PC-9 (cell line): ENCODE measurements around the gene SMAD5. TPM values are rescaled to one million over a fixed set of nuclear protein-coding genes. Genes with fewer than 3 reads are reported as not detected.

ENCODE experiments used
- BruUV-seq: library from RNA; stranded (reverse); fragments of 400-500 nt; replicated peaks from 2 replicates; lab custom pipeline; 2021; lab: Mats Ljungman, UMichigan
- CTCF ChIA-PET: fragments of 300-600 bp; sonication (Branson Sonifier 250); formaldehyde crosslinking; loops from one replicate; lab custom pipeline; 2022; ENCODE audit warnings: antibody characterized with exemption; lab: Charles Lee
- POLR2A ChIA-PET: fragments of 300-600 bp; sonication (Branson Sonifier 250); formaldehyde crosslinking; loops from one replicate; lab custom pipeline; 2022; ENCODE audit warnings: antibody characterized with exemption; ENCODE audit not compliant: unreplicated experiment; lab: Charles Lee
- DNase-seq, 2 experiments: peaks; one replicate each; pipeline versions ENCODE4 v3.0.0 to v3.0.0-alpha.2; 2015 to 2022; ENCODE audit warnings: mixed read lengths in 1 of 2
- H2AFZ ChIP-seq: fragments of 200-600 bp; sonication (generic); 2 replicates; pipeline ENCODE4 v1.8.1; 2017; ENCODE audit warnings: antibody characterized with exemption
- H3F3A ChIP-seq: fragments of 200-600 bp; sonication (generic); 2 replicates; pipeline ENCODE4 v1.8.1; 2017; ENCODE audit warnings: antibody characterized with exemption, mild to moderate bottlenecking, low read depth; ENCODE audit not compliant: insufficient read depth
- H3K27ac ChIP-seq: fragments of 200-600 bp; sonication (generic); 2 replicates; pipeline ENCODE4 v1.6.1; 2016; ENCODE audit warnings: mixed run types
- H3K27me3 ChIP-seq: fragments of 200-600 bp; sonication (generic); 2 replicates; pipeline ENCODE4 v1.6.1; 2016; ENCODE audit warnings: low read depth, mixed run types; ENCODE audit not compliant: insufficient read depth
- H3K36me3 ChIP-seq: fragments of 200-600 bp; sonication (generic); 2 replicates; pipeline ENCODE4 v1.6.1; 2016; ENCODE audit warnings: low read depth, mixed run types
- H3K4me1 ChIP-seq: fragments of 200-600 bp; sonication (generic); replicated peaks from 2 replicates; pipeline ENCODE4 v1.6.1; 2016; ENCODE audit warnings: mixed run types; ENCODE audit not compliant: insufficient read depth
- H3K4me2 ChIP-seq: fragments of 200-600 bp; sonication (generic); 2 replicates; pipeline ENCODE4 v1.6.1; 2017; ENCODE audit warnings: mixed run types
- H3K4me3 ChIP-seq: fragments of 200-600 bp; sonication (generic); 2 replicates; pipeline ENCODE4 v1.6.1; 2016; ENCODE audit warnings: mixed run types
- H3K79me2 ChIP-seq: fragments of 200-600 bp; sonication (generic); 2 replicates; pipeline ENCODE4 v1.6.1; 2017; ENCODE audit warnings: low read depth, mixed run types
- H3K9me2 ChIP-seq: fragments of 200-600 bp; sonication (generic); 2 replicates; pipeline ENCODE4 v1.8.1; 2017; ENCODE audit warnings: mild to moderate bottlenecking; ENCODE audit not compliant: insufficient read depth
- H3K9me3 ChIP-seq: fragments of 200-600 bp; sonication (generic); 2 replicates; pipeline ENCODE4 v1.8.1; 2016; ENCODE audit warnings: low read depth; ENCODE audit not compliant: insufficient read depth
- H4K20me1 ChIP-seq: fragments of 200-600 bp; sonication (generic); 2 replicates; pipeline ENCODE4 v1.8.1; 2017; ENCODE audit not compliant: insufficient read depth
- CTCF ChIP-seq: fragments of 200-600 bp; sonication (generic); conservative IDR thresholded peaks from 2 replicates; pipeline ENCODE4 v1.6.1; 2017; ENCODE audit warnings: mixed run types, antibody characterized with exemption, mild to moderate bottlenecking, moderate library complexity
- EZH2 ChIP-seq: fragments of 200-600 bp; sonication (generic); IDR thresholded peaks from 2 replicates; pipeline ENCODE4 v1.8.0; 2017; ENCODE audit warnings: antibody characterized with exemption, low read depth
- intact Hi-C: fragments of 100-400 bp; cut with micrococcal nuclease; formaldehyde crosslinking; loops from one replicate; pipeline ENCODE4 v1.10.0; 2022; ENCODE audit not compliant: unreplicated experiment
- total RNA-seq: library from RNA; stranded (reverse); gene quantifications from 2 replicates; pipeline ENCODE4 v1.2.3, GENCODE V29; 2021

The SMAD5 gene
- total RNA-seq, 1 experiment from 2014 or later, result 50.6 TPM

- H3K27me3 ChIP-seq, result no peaks in the 10 kb centered on the region
- peaks cover 27% of the 10 kb centered on the region for H4K20me1 ChIP-seq
- H3K4me2 ChIP-seq, result no peak overlapping the region
- H3K9me3 ChIP-seq, result no peaks in the 10 kb centered on the region
- POLR2A ChIA-PET, result no interaction called here
- no peak for TF ChIP-seq CTCF
- no peaks in the 10 kb centered on the region for H3F3A ChIP-seq
- BruUV-seq, result no TSS peak
- H3K36me3 ChIP-seq, result 0 out of 2 replicates have a peak, but pooled peaks cover under 1% of the 10 kb centered on the region
- intact Hi-C loops, result no loop called here
- H3K79me2 ChIP-seq, result peaks cover 99% of the 10 kb centered on the region
- no peak for DNase-seq
- 0 out of 2 replicates have a peak, but pooled peaks cover 1% of the 10 kb centered on the region for H3K4me1 ChIP-seq
- CTCF ChIA-PET, result no interaction called here
- H2AFZ ChIP-seq, result no peak overlapping the region
- no peak overlapping the region for H3K4me3 ChIP-seq
- no peak overlapping the region for H3K27ac ChIP-seq
- no peaks in the 10 kb centered on the region for H3K9me2 ChIP-seq
Observed at GRCh38 chr5:136143312-136143711, 10.7 kb downstream of the SMAD5 start.

GRCh38 chr5:136143763-136144162 is 11.1 kb downstream of the SMAD5 start:
- peaks cover 6% of the 10 kb centered on the region for H3K4me1 ChIP-seq
- H3K79me2 ChIP-seq, result peaks cover 99% of the 10 kb centered on the region
- BruUV-seq, result no TSS peak
- DNase-seq, result no peak
- no peaks in the 10 kb centered on the region for H3K27me3 ChIP-seq
- ChIA-PET POLR2A (no interaction called here), CTCF (no interaction called here)
- intact Hi-C loops, result no loop called here
- H3K27ac ChIP-seq, result no peak overlapping the region
- H3K36me3 ChIP-seq, result 0 out of 2 replicates have a peak, but pooled peaks cover 4% of the 10 kb centered on the region
- peaks cover 4% of the 10 kb centered on the region; the same call in 1 of the 2 replicates for H3F3A ChIP-seq
- no peak for TF ChIP-seq EZH2
- no peak for TF ChIP-seq CTCF
- no peak overlapping the region for H3K4me2 ChIP-seq
- H3K4me3 ChIP-seq, result no peak overlapping the region
- no peaks in the 10 kb centered on the region for H3K9me3 ChIP-seq
- peaks cover 27% of the 10 kb centered on the region for H4K20me1 ChIP-seq
- H2AFZ ChIP-seq, result no peak overlapping the region
- no peaks in the 10 kb centered on the region for H3K9me2 ChIP-seq

- TF ChIP-seq CTCF (no peak), EZH2 (no peak)
- Histone ChIP-seq H3K27ac (no peak overlapping the region), H3K27me3 (no peaks in the 10 kb centered on the region), H3K4me1 (peaks cover 19% of the 10 kb centered on the region), H3K4me2 (no peak overlapping the region), H3F3A (peaks cover 17% of the 10 kb centered on the region; the same call in 1 of the 2 replicates), H3K9me2 (no peaks in the 10 kb centered on the region), H3K4me3 (no peak overlapping the region), H2AFZ (no peak overlapping the region), H3K36me3 (0 out of 2 replicates have a peak, but pooled peaks cover 4% of the 10 kb centered on the region), H4K20me1 (peaks cover 27% of the 10 kb centered on the region), H3K79me2 (peaks cover 91% of the 10 kb centered on the region), H3K9me3 (no peaks in the 10 kb centered on the region)
- no peak for DNase-seq
- POLR2A ChIA-PET, result no interaction called here
- CTCF ChIA-PET, result no interaction called here
- intact Hi-C loops, result no loop called here
- no TSS peak for BruUV-seq
Observed at GRCh38 chr5:136145030-136145429, 12.4 kb downstream of the SMAD5 start.
